H1 (cell line): ENCODE measurements around the gene CMYA5.

Source experiments
- BCL11A ChIP-seq, 2 experiments: IDR thresholded peaks; one replicate each; pipeline ENCODE4 v1.6.1; 2011; ENCODE audit warnings: low read depth in 2 of 2, low read length in 2 of 2, mild to moderate bottlenecking in 2 of 2
- EP300 ChIP-seq, 2 experiments: IDR thresholded peaks; 1 replicate in 1 of 2; 2 replicates in 1 of 2; pipeline ENCODE4 v1.6.1; 2011 to 2012; ENCODE audit warnings: low read depth in 2 of 2, low read length in 2 of 2, mild to moderate bottlenecking in 2 of 2, borderline replicate concordance in 1 of 2, inconsistent platforms in 1 of 2, moderate library complexity in 1 of 2
- POLR2A ChIP-seq, 2 experiments: IDR thresholded peaks; 1 replicate in 1 of 2; 2 replicates in 1 of 2; pipeline ENCODE4 v1.6.1; 2011; ENCODE audit warnings: low read depth in 2 of 2, low read length in 2 of 2, mild to moderate bottlenecking in 2 of 2; ENCODE audit errors: control extremely low read depth in 1 of 2
- POLR2AphosphoS5 ChIP-seq: IDR thresholded peaks from 2 replicates; pipeline ENCODE4 v1.6.1; 2011; ENCODE audit warnings: low read depth, low read length
- RAD21 ChIP-seq, 2 experiments: IDR thresholded peaks in 1 of 2; conservative IDR thresholded peaks in 1 of 2; 2 replicates each; pipeline ENCODE4 v1.6.1; 2011; ENCODE audit warnings: low read depth in 2 of 2, low read length in 2 of 2, improper control_type of control experiment in 1 of 2, inconsistent platforms in 1 of 2, mild to moderate bottlenecking in 1 of 2, moderate library complexity in 1 of 2
- TAF1 ChIP-seq: IDR thresholded peaks from 2 replicates; pipeline ENCODE4 v1.6.1; 2011; ENCODE audit warnings: mild to moderate bottlenecking, low read depth, low read length
- TAF7 ChIP-seq: optimal IDR thresholded peaks from 2 replicates; pipeline ENCODE3; 2011; ENCODE audit warnings: low read depth, mild to moderate bottlenecking, inconsistent platforms, low read length, moderate library complexity, borderline replicate concordance
- YY1 ChIP-seq: IDR thresholded peaks from 2 replicates; pipeline ENCODE4 v1.6.1; 2011; ENCODE audit warnings: low read depth, mild to moderate bottlenecking, low read length
- TF ChIP-seq, protein P1 (sequence below), 3 experiments: IDR thresholded peaks; 1 replicate in 2 of 3; 2 replicates in 1 of 3; pipeline versions ENCODE4 v1.5.1 to v1.6.1; 2011; ENCODE audit warnings: low read length in 3 of 3, mild to moderate bottlenecking in 3 of 3, inconsistent platforms in 2 of 3, low read depth in 1 of 3, moderate library complexity in 1 of 3; ENCODE audit not compliant: insufficient read depth in 1 of 3; ENCODE audit errors: control extremely low read depth in 1 of 3

DNA sequence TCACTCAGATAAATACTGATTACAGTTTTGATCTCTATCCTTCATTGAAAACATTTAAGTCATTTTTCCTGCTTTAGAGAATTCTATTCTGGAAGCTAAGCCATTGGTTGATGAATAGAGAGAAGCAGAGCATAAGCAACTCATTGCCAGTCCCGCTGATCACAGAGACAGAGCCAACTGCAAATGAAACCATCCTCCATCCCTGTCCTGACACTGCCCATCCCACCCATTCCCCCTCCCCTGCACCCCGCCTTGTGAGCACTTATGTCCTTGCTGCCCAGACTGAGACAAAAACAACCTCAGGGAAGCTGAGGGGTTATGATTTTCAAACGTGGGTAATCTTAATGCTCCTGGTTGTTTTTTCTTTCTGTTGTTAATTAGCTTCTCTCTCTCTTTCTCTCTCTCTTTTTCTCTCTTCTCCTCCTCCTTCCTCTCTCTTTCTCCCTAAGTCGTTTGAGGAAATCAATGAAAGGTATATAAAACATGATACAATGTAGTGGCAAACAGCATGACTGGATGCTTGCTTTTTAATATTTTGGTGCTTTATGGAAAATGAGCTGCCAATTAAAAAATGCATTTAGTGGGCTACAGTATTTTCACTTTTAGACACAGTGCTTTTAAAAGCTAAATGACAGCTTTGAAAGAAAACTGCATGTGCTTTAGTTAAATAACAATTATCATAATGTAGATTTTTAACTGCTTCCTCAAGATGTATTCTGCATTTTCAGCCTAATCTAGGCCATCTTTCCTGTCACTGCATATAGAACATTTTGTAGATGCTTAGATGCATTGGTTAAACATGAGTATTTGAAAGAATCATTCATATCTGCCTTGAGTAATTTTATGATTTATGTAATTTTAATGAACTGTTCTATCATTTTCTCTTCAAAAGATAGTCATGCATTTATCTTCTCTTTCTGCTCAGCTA lies 57.3 kb downstream of the CMYA5 start:
- no peak for TF ChIP-seq YY1
- no peak for TF ChIP-seq EP300 (IDR thresholded peaks at IDR 0.05; ENCODE audit: borderline replicate concordance in 1 of 2, low read depth in 2 of 2, low read length in 2 of 2)
- TF ChIP-seq, protein P1, sequence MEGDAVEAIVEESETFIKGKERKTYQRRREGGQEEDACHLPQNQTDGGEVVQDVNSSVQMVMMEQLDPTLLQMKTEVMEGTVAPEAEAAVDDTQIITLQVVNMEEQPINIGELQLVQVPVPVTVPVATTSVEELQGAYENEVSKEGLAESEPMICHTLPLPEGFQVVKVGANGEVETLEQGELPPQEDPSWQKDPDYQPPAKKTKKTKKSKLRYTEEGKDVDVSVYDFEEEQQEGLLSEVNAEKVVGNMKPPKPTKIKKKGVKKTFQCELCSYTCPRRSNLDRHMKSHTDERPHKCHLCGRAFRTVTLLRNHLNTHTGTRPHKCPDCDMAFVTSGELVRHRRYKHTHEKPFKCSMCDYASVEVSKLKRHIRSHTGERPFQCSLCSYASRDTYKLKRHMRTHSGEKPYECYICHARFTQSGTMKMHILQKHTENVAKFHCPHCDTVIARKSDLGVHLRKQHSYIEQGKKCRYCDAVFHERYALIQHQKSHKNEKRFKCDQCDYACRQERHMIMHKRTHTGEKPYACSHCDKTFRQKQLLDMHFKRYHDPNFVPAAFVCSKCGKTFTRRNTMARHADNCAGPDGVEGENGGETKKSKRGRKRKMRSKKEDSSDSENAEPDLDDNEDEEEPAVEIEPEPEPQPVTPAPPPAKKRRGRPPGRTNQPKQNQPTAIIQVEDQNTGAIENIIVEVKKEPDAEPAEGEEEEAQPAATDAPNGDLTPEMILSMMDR (IDR thresholded peaks at IDR 0.05; ENCODE audit: control extremely low read depth in 1 of 3, insufficient read depth in 1 of 3, low read depth in 1 of 3, low read length in 3 of 3), result no peak
- TF ChIP-seq POLR2A (IDR thresholded peaks at IDR 0.05; ENCODE audit: control extremely low read depth in 1 of 2, low read depth in 2 of 2, low read length in 2 of 2), result no peak
- TF ChIP-seq TAF1, result no peak
- no peak for TF ChIP-seq POLR2AphosphoS5
- TF ChIP-seq RAD21 (IDR thresholded peaks at IDR 0.05 in 1 of 2, conservative IDR thresholded peaks at IDR 0.05 in 1 of 2; ENCODE audit: low read depth in 2 of 2, low read length in 2 of 2), result no peak
- no peak for TF ChIP-seq TAF7
- TF ChIP-seq BCL11A (IDR thresholded peaks at IDR 0.05; ENCODE audit: low read depth in 2 of 2, low read length in 2 of 2), result no peak
